Heart right ventricle (tissue), 16 donors: Measurements from ENCODE around the gene NAPA. TPM values are rescaled to one million over a fixed set of nuclear protein-coding genes. Genes with fewer than 3 reads are reported as not detected.
A peak's percentile ranks its signal among the peaks of the same experiment; 100 is the strongest.

Experiments
- ATAC-seq, 8 donors: fragments of 200-7000 bp; cut with Tn5 transposase; one replicate each; pipeline ENCODE4 v1.9.1; 2020; ENCODE audit warnings: mild to moderate bottlenecking in 8 of 8, moderate library complexity in 8 of 8, moderate number of reproducible peaks in 1 of 8
- DNase-seq, 2 donors: peaks; one replicate each; pipeline ENCODE4 v3.0.0-alpha.2; 2020
- H3K27ac ChIP-seq, 10 donors: fragments of 200-600 bp; sonication (generic) in 2 of 10; one replicate each; pipeline versions ENCODE4 v1.5.0 to v1.8.0; 2020 to 2022; ENCODE audit warnings: mild to moderate bottlenecking in 3 of 10
- H3K27me3 ChIP-seq, 7 donors: fragments of 200-600 bp; one replicate each; pipeline ENCODE4 v1.8.0; 2021 to 2022; ENCODE audit warnings: mild to moderate bottlenecking in 2 of 7
- H3K36me3 ChIP-seq, 9 donors: fragments of 200-600 bp; sonication (generic) in 1 of 9; one replicate each; pipeline versions ENCODE4 v1.5.0 to v1.8.0; 2020 to 2022; ENCODE audit warnings: mild to moderate bottlenecking in 2 of 9
- H3K4me1 ChIP-seq, 9 donors: fragments of 200-600 bp; sonication (generic) in 1 of 9; one replicate each; pipeline versions ENCODE4 v1.5.0 to v1.8.0; 2020 to 2022; ENCODE audit warnings: mild to moderate bottlenecking in 4 of 9
- H3K4me3 ChIP-seq, 10 donors: fragments of 200-600 bp; sonication (generic) in 2 of 10; one replicate each; pipeline versions ENCODE4 v1.5.0 to v1.8.0; 2020 to 2022; ENCODE audit warnings: mild to moderate bottlenecking in 7 of 10, moderate library complexity in 2 of 10
- H3K9me3 ChIP-seq, 11 donors: fragments of 200-600 bp in 10 of 11; sonication (generic) in 2 of 11; one replicate each; pipeline versions ENCODE4 v1.5.0 to v1.8.0; 2013 to 2022; ENCODE audit warnings: mild to moderate bottlenecking in 2 of 11, control low read depth in 1 of 11, moderate library complexity in 1 of 11
- WGBS, 2 donors: extraction: QIAGEN DNeasy Blood & Tissue Kit; methylation state at CpG; one replicate each; pipeline ENCODE4 v1.1.7; 2013; ENCODE audit warnings: inconsistent platforms in 1 of 2; 5-methylcytosine and 5-hydroxymethylcytosine counted together
- intact Hi-C, 10 donors: fragments of 100-400 bp; cut with DNase I; formaldehyde crosslinking; loops; one replicate each; pipeline versions ENCODE4 v1.11.1 to v1.14.2; 2022
- polyA plus RNA-seq, 2 donors: library from polyadenylated mRNA; stranded (reverse); fragments of 200-250 nt; gene quantifications; one replicate each; pipeline ENCODE4 v1.2.3, GENCODE V29; 2013
- total RNA-seq, 10 donors: library from RNA; stranded (reverse); fragmentation: NEBNext Ultra II Directional in 3 of 10; extraction: Animal tissue kit (Norgen Biotek cat#: 25700) in 3 of 10; gene quantifications; one replicate each; pipeline versions ENCODE4 v1.2.1 to v1.2.4, GENCODE V29; 2021 to 2023
- TF ChIP-seq, protein P1 (sequence below), 9 donors: fragments of 200-600 bp; sonication (generic) in 2 of 9; IDR thresholded peaks; one replicate each; pipeline versions ENCODE4 v1.5.0 to v1.8.0; 2021 to 2022; ENCODE audit warnings: antibody characterized with exemption in 9 of 9, mild to moderate bottlenecking in 5 of 9, moderate library complexity in 1 of 9
- donor health status: Arrhythmogenic right ventricular cardiomyopathy.
- donor health status: ischemic (EF 13 %, LVEDD 7.1; RV severe dilation, severe dysfunction).
- donor health status: healthy with polysubstance abuse.
- donor health status: DM: no; HTN: yes; CAD: no.
- donor health status: DM: no; HTN: no; CAD: no.
- donor health status: ischemic (EF 25% LVEDD 6.9; RV normal size, moderate dysfunction).
- donor health status: ischemic (EF 25% LVEDD 5.7; RV mildly dilated, moderate dysfunction).
- donor health status: healthy.
- donor health status: DM: yes; HTN: yes; CAD: no.
- donor health status: Ischemic cardiomyopathy.
- donor health status: ischemic (EF 35%, LVEDD 5.7; RV mildly dilated, moderate dysfunction).
- donor health status: nonischemic (EF 11% LVEDD 7.7; RV severe dilation, severe dysfunction).
- donor health status: DM: yes; HTN: yes; CAD: no.
- donor health status: PGD.
- donor health status: ischemic (EF 29% LVEDD 5.4; RV normal size, mild dysfunction).
- donor health status: nonischemic (EF 23%, LVEDD 6.1; RV moderate dilation, normal function).

The NAPA gene
- total and polyA plus RNA-seq, 12 donors, result 115 to 183 (median 125) TPM

DNA sequence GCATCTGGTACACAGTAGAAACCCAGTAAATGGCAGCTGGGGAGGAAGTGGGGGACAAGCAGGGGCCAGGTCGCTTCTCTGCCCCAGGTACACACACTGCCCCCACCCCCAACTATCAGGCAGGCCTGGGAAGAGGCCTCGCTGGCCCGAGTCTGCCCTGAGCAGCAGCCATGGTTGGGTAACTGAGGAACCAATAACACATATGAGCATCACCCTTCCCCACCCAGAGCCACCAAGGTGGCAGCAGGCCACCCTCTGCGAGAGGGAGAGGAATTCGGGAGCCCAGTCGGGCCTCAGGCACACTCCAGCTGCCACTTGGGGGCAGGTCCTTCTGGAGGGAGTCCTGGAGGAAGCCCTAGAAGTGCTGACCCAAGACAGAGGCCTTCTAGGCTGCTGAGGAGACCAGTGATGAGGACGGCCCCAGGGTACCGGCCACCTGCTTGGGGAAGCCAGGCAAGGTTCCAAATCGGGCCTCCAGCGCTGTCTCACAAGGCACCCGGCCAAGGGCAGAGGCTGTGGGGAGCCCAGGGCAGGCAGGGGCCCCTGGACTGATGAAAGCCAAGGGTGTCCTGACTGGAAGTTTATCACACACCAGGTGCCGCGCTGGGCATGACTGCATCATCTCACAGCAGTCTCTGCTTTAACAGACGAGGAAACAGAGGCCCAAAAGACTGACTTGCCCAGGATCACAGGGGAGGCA lies 16.9 kb downstream of the NAPA start:
- Histone ChIP-seq H3K4me1 (peaks cover 0 to 56% (median 35%) of the 10 kb centered on the region in 9 donors), H3K9me3 (no peaks in the 10 kb centered on the region), H3K27ac (peak overlapping the region in 2 of 10 donors; percentile 7 to 41), H3K27me3 (no peaks in the 10 kb centered on the region), H3K4me3 (no peak overlapping the region), H3K36me3 (peaks cover 0 to 98% (median 50%) of the 10 kb centered on the region in 9 donors)
- intact Hi-C loops, result no loop called here
- 57 to 65% methylated on average over 14 of the region's 14 CpGs for WGBS, 2 donors
- DNase-seq, result no peak
- ATAC-seq, result peak in 1 of 8 donors; percentile 17
- TF ChIP-seq, protein P1, sequence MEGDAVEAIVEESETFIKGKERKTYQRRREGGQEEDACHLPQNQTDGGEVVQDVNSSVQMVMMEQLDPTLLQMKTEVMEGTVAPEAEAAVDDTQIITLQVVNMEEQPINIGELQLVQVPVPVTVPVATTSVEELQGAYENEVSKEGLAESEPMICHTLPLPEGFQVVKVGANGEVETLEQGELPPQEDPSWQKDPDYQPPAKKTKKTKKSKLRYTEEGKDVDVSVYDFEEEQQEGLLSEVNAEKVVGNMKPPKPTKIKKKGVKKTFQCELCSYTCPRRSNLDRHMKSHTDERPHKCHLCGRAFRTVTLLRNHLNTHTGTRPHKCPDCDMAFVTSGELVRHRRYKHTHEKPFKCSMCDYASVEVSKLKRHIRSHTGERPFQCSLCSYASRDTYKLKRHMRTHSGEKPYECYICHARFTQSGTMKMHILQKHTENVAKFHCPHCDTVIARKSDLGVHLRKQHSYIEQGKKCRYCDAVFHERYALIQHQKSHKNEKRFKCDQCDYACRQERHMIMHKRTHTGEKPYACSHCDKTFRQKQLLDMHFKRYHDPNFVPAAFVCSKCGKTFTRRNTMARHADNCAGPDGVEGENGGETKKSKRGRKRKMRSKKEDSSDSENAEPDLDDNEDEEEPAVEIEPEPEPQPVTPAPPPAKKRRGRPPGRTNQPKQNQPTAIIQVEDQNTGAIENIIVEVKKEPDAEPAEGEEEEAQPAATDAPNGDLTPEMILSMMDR (IDR thresholded peaks at IDR 0.05), result no peak

DNA sequence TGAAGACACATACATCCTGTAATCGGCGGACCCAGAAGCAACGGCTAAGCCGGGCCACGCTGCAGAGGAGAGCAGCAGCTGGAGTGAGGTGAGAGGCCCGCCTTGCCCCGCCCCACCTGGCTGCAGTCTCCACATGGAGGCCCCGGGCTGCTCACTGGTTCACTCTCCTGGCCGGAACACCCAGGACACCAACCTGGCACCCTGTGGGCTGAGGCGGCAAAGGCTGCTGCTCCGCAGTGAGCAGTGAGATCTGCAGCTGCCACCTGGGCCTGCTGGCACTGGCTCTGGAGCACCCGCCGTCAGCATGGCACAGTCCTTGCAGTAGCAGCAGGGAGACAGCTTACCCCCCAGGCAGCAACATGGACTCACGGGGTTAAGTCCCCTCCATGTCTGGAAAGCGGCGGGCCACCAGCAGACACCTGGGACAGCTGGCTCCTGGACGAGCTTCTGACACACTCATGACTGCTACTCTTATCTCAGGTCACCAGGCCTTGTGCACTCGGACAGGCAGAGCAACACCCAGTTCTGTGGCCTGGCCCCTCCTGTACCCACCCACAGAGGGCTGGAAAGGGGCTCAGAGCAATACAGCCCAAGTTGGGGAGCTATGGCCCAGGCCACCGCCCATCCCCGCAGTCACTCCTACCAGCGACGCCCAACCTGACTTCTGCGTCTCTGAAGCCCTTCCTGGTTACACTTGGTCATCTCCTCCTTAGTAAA lies 17.7 kb downstream of the NAPA start:
- intact Hi-C loops, result no loop called here
- TF ChIP-seq, protein P1 (IDR thresholded peaks at IDR 0.05), result no peak
- Histone ChIP-seq H3K27me3 (no peaks in the 10 kb centered on the region), H3K9me3 (no peaks in the 10 kb centered on the region), H3K4me1 (peaks cover 0 to 64% (median 36%) of the 10 kb centered on the region in 9 donors), H3K4me3 (no peak overlapping the region), H3K36me3 (peaks cover 0 to 97% (median 45%) of the 10 kb centered on the region in 9 donors), H3K27ac (peak overlapping the region in 2 of 10 donors; percentile 7 to 41)
- ATAC-seq (peak in 6 of 8 donors; percentile 4 to 27 (median 10)), DNase-seq (no peak)
- 74 to 76% methylated on average over 23 of the region's 23 CpGs for WGBS, 2 donors

DNA sequence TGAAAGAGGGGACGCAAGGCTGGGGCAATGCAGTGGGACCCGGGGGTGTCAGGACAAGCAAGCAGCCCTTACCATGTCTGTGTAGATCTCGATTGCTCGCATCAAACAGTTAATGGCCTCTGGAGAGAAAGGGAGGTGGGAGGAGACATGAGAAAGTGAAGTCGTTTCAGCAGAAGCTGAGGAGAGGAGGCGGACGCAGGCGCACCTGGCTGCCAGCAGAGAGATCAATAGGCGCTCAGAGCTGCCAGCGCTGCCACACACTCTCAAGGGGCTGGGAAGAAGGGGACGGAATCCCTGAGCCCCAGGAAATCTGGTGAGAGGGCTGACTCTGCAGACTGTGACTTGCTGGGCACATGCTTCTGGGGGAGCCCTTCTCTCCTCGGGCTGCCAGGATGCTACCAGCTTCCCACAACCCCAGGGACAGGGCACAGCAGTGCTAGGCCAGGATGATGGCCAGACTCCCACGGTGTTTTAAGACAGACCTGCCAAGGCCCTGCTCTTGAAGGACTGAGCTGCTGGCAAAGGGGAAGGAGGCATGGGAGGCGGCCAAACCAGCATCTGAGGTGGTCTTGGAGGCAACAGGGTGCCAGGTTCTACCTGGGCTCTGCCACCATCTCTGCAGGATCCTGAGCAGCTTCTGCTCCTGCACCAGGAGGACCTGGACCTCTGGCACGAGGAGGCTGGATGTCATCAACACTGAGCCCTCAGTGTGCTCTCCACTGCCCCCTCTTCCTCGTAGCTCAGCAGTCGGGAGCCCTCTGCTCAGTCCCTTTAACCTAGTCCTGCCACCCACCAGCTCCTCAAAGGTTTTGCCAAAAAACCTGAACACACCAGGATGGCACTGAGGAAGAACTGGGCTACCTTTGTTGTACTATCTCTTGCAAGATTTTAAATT lies 19.1 kb downstream of the NAPA start:
- DNase-seq (no peak), ATAC-seq (no peak)
- H3K27ac ChIP-seq, result no peak overlapping the region
- TF ChIP-seq, protein P1 (IDR thresholded peaks at IDR 0.05), result no peak
- intact Hi-C loops, result no loop called here
- H3K4me3 ChIP-seq, result no peak overlapping the region
- WGBS, 2 donors, result 78 to 79% methylated on average over 17 of the region's 17 CpGs
- peaks cover 0 to 97% (median 41%) of the 10 kb centered on the region in 9 donors for H3K36me3 ChIP-seq
- no peaks in the 10 kb centered on the region for H3K27me3 ChIP-seq
- H3K9me3 ChIP-seq, result no peaks in the 10 kb centered on the region
- peaks cover 0 to 70% (median 36%) of the 10 kb centered on the region in 9 donors for H3K4me1 ChIP-seq

DNA sequence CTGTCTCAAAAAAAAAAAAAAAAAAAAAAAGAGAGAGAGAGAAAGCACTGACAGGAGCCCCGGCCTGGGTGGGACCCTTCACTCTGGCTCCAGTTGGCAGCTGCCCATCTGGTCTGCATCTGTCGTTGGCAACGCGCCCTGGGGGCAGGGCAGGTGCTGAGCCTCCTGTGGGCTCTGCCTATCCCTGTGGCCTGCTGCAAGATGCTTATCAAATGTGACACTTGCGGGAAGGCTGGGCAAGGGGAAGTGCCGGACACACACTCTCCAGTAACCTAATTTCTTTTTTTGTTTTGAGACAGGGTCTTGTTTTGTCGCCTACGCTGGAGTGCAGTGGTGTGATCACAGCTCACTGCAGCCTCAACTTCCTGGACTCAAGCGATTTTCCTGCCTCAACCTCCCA lies 20.1 kb downstream of the NAPA start:
- H3K27me3 ChIP-seq, result no peaks in the 10 kb centered on the region
- TF ChIP-seq, protein P1 (IDR thresholded peaks at IDR 0.05), result no peak
- peaks cover 0 to 70% (median 36%) of the 10 kb centered on the region in 9 donors for H3K4me1 ChIP-seq
- peaks cover 0 to 93% (median 33%) of the 10 kb centered on the region in 9 donors for H3K36me3 ChIP-seq
- DNase-seq, result no peak
- H3K4me3 ChIP-seq, result no peak overlapping the region
- H3K27ac ChIP-seq, result peak overlapping the region in 1 of 10 donors; percentile 71
- intact Hi-C loops, result no loop called here
- 52 to 56% methylated on average over 9 of the region's 9 CpGs for WGBS, 2 donors
- no peak for ATAC-seq
- H3K9me3 ChIP-seq, result no peaks in the 10 kb centered on the region
